Activated gamma-delta T cell treated with anti-CD3 and anti-CD28 coated beads, Interleukin-2, amount 50 U/mL, for 16 hours (primary cell): Measurements from ENCODE around the gene SENP1.

ENCODE experiments used
- DNase-seq: peaks from one replicate; pipeline ENCODE4 v3.0.0-alpha.2; 2020; ENCODE audit warnings: low read depth

Gene SENP1

DNA sequence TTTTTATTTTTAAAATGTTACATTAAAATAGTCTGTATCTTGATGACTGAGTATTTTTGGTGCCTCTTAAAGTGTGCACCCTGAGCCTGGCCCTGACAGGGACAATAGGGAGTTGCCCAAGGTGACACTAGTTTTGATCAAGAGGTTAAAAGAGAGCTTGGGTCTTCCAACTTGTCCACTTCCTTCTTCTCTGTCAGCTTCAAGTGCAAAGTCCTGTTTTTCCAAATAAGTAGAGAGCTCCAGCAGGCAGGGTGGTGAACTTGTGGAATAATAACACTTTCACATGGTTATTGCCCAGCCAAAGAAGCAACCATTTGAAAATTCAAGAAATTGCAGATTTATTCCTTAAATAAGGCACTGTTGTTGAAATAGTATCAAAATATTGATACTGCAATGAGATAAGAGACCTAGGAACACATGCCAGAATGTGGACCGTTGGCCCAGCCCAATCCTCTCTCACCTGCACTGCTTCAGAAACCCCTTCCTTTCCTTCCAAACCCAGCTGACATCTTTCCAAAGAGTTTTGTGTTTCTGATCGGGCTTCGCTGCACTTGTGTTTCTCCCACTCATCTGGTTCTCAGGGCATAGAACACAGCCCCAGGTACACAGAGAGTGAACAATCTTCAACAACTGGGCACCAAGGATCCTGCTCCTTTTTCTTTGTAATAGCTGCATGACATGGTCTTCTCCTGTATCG is 87.8 kb downstream of the SENP1 start:
- DNase-seq, result no peak

- DNase-seq, result no peak
Observed at GRCh38 chr12:48017496-48017895, 88.4 kb downstream of the SENP1 start.

DNA sequence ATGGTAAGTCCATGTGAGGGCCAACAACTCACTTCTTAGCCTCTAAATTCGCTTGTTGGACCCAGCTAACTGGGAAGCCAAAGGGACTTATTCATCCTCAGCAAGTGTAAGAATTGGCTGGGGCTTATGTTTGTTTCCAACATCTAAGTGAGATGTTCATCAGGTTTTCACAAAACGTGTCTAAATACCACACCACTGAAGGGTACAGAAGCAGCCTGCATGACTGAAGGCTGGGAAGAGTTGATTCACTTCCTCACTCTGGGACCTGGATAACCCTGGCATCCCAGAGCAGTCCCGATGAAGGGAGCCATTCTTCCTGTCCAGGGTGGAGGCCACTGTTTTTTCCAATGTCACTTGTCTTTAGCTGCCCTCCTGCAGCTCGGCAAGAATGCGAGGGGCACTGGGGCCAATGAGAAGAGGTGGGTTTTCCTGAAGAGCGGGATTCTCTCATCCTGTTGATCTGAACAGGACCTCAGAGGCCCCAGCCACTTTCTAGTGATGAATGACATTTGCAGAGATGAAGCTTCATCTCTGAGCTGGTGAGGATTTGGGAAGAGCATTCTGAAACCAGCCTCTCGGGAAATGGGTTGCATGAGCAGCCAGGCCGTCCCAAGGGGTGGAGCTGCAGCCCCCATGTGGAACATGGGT is 89.4 kb downstream of the SENP1 start:
- no peak for DNase-seq

GRCh38 chr12:48015954-48016353 is 89.9 kb downstream of the SENP1 start:
- no peak for DNase-seq

DNA sequence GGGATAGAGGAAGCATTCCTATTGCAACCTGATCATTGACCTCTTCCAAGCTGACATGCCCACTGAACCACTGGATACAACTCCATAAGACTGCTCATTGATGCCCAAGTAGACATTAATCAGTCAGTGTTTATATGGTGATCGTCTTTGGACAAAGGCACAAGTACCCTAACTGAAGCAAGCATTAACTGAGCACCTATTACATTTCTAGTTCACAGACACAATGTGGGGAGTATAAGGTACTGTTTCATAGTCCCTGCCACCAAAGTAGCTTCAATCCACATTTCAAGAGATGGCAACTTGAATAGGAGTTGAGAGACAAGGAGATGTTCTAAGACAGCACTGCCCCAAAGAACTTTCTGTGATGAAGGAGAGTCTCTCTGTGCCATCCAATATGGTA is 90.8 kb downstream of the SENP1 start:
- DNase-seq, result no peak

DNA sequence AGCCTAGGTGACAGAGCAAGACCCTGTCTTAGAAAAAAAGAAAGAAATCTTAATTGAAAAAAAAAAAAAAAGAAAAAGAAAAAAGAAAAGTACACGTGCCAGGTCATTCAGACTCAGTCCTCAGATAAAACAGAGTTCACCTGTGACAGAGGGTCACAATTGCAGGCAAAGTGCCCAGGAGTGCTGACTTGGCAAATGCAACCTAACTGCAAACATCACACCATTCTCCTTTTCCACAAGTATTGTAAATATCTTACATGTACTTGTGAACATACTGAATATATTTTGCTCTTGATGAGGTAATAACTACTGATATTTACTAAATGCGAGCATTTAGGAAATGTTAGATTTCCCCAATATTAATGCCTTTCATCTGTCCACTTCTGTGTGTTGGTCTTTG is 92.6 kb downstream of the SENP1 start:
- no peak for DNase-seq

DNA sequence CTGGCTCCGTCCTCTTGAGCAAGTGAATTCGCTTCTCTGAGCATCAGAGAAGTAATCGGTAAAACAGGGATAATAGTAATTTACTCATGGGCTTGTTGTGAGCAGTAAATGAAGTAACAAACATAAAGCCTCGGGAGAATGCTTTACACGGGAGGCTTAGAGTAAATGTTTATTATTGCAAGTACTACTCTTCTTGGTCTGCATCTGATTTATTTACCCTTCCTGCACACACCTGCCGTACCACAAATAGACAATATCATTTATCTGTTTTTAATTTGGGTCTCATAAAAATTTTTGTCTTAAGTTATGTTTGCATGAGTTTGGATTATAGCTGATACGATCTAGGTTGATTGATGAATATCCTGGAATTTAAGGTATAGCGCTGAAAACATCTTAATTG is 93.8 kb downstream of the SENP1 start:
- no peak for DNase-seq

- DNase-seq, result no peak
Observed at GRCh38 chr12:48010366-48010970, 95.4 kb downstream of the SENP1 start.

DNA sequence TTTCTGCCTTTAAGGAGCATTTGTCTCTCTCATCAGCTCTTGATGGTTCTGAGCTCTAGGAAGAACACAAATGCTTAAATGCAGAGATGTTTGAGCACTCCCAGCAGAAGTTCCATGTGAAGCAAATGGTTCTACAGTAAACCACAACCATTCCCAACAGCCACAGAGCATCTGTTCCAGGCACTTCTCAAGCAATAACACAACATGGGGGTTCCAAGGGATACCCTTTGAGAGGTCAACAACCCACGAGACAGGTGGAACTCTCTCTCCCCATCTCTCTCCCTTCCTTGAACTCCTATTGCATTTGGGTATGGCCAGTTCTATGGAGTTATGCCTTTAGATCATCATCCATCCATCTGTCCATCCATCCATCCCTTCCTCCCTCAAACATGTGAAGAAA is 96.4 kb downstream of the SENP1 start:
- DNase-seq, result no peak

DNA sequence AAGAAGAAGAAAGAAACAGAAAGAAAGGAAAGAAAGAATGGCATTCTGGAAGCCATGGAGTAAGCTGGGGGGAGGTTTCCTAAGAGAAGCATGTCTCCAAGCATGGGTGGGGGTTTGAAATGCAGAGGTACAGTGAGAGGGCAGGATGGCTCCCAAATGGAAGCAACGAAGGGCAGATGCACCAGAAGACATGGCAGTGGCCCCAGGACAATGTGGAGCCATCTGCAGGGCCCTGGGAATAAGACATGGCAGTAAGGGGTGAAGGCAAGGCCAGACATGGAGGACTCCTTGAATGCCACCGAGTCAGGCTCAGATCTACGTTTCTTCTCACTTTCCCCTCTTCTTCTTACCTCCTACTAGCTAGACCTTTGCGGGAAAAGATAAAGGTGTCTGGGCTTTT is 96.9 kb downstream of the SENP1 start:
- DNase-seq, result no peak

- no peak for DNase-seq
Observed at GRCh38 chr12:48008349-48008748, 97.5 kb downstream of the SENP1 start.

- no peak for DNase-seq
Observed at GRCh38 chr12:48007206-48007605, 98.7 kb downstream of the SENP1 start.

DNA sequence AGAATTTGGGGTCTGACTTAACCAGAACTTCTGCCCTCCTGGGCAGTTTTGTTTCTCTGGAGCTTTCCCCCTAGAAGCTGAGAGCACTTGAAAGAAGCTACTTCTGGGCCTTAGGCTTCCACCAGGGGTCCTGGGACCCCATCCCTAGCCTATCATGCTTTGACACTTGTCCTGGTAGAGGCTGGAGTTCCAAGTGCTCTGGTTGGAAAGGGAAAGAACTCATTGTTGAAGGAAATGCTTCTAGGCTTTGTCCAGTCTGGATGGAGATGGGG is 100.2 kb downstream of the SENP1 start:
- no peak for DNase-seq

- no peak for DNase-seq
Observed at GRCh38 chr12:48005001-48005749, 100.7 kb downstream of the SENP1 start.

- DNase-seq, result no peak
Observed at GRCh38 chr12:48004053-48004941, 101.6 kb downstream of the SENP1 start, which contains the start of gene COL2A1. Gene COL2A1 (minus strand): TSS chr12:48004476. CDS start chr12:48004321, 155 bp downstream.

DNA sequence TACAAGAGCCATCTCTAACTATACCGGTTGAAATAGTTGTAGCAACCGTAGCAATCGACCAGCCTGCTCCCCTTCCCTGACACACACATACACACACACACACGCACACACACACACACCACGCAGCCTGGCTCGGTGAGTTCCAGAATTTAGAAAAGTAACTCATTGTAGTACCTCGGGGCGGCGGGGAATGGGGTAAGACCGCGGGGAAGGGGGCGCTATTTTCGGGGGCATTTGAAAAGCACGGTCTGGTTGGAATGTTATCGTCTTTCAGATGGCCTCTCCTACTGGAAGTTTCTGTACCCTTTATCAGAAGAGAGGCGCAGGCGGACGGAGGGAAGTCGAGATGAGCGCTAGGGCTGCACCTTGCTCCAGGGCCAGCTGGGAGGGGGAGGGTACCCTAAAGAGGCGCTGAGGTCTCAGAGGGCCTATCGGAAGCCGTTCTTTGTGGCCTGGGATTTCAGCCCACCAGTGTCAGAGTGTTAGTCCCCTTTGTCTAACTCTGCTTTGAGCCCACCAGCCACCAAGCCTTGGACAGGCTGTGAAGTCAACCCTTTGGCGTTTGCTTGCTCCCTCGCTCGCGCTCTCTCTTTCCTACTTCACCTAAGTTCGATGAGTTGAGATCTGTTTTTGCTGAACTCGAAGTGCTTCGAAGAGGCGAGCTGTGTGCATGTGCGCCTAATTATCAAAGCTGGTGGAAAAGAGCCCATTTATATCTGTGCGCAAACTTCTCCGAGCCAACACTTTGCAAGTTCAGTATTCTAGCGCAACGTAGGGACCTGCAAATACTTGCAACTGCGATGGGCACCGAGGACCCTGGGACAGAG is 102.4 kb downstream of the SENP1 start:
- DNase-seq, result no peak

GRCh38 chr12:48002773-48003218 is 103.1 kb downstream of the SENP1 start:
- no peak for DNase-seq

GRCh38 chr12:48002414-48002730 is 103.5 kb downstream of the SENP1 start:
- no peak for DNase-seq

DNA sequence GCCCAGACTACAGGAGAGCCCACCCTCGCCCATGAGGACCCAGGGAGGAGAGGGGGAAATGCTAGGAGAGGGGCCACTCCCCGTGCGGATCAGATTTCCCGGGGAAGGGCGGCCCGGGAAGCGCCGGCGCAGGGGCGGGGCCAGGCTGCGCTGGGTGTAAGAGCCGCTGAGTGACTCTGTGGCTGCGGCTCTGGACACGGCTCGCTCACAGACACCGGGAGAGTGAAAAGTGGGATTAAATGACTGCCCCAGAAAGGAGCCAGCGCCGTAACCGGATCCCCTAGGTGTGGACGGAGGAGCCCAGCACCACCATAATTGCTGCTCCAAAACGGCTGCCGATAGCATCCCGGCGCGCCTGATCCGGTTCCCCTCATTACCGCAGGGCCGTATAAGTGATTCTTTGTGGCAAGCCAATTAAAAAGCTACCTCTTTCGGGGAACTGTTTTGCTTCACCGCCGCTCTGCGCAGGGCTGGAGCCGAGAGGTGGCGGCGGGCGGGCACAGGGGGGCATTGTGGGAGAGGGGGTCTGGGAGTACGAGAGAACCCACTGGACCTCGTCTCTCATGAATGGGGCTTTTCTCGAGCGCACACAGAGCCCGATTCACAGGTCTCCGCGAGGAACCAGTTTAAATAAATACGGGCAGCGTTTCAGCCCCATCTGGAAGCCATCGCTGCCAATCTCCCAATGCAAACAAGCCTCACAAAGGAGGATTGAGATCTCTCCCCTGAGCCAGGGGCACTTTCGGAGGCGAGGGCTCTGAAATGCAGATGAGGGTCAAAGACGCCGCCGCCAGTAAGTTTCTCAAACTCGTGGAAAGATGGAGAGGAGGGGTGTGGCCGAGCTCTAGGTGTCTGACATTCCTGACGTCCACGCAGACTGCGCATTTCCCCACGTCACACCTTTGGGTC is 104.1 kb downstream of the SENP1 start:
- DNase-seq, result no peak

DNA sequence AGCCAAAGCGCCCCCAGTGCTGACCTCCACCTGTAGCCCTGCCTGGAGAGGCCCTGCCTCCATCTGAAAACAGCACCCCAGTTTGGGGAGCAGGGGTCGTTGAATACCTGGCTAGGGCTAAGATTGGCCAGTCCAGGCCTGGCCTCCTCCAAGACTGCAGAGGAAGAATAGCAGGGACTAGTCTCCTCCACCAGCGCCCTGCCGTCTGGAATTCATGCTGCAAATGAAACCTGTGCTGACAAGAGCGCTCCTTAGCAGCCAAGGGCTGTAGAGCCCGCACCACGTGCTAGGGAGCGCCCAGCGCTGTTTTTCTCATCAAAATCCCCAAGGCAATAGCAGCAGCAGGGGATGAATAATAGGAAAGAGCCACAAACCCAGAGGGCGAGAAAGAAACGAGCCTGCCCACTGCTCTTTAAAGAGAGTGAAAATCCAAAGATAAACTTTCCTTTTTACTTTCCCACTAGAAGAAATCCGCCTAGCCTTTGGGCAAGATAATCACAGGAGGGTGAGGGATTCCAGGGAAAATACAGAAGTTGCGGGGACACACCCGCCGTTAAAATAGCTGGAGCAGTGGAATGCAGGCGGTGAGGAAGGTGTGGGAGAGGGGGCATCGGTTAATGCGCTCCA is 104.9 kb downstream of the SENP1 start:
- DNase-seq, result no peak
